ENCODE measurements around the gene ARHGEF28. TPM values are rescaled to one million over a fixed set of nuclear protein-coding genes. Genes with fewer than 3 reads are reported as not detected.

Gene ARHGEF28
- total RNA-seq, 1 experiment from 2014 or later: 0.57 TPM

GRCh38 chr5:73592551-73592950, 33.4 kb upstream of the ARHGEF28 start:
- Histone ChIP-seq H3K23me2 (ENCODE audit: insufficient read length, low read depth, low read length, poor library complexity, severe bottlenecking) (no peaks in the 10 kb centered on the region), H3K9me3 (ENCODE audit: control insufficient read depth, low read depth, low read length) (no peaks in the 10 kb centered on the region), H2BK20ac (ENCODE audit: low read depth, low read length, poor library complexity, severe bottlenecking) (no peak overlapping the region), H3K4ac (ENCODE audit: low read depth, low read length) (no peak overlapping the region), H3K18ac (ENCODE audit: insufficient read length, low read depth, low read length) (no peak overlapping the region), H2AFZ (ENCODE audit: low read length) (no peak overlapping the region), H3K4me1 (ENCODE audit: insufficient read depth, low read length) (no peaks in the 10 kb centered on the region), H3T11ph (ENCODE audit: low read length) (no peak overlapping the region), H2BK5ac (ENCODE audit: insufficient read length, low read length) (no peak overlapping the region), H3K9ac (ENCODE audit: extremely low read depth, insufficient read length, low read length) (no peak overlapping the region), H3K79me2 (ENCODE audit: insufficient read depth, low read length) (no peaks in the 10 kb centered on the region), H2AK5ac (ENCODE audit: insufficient read length, low read length) (no peak overlapping the region), H4K8ac (replicated peaks; ENCODE audit: insufficient read length, low read depth, low read length) (no peak overlapping the region), H3K27ac (ENCODE audit: insufficient read length, low read depth, low read length) (no peak overlapping the region), H3K23ac (ENCODE audit: insufficient read length, low read depth, low read length) (no peak overlapping the region), H4K5ac (ENCODE audit: insufficient read length, low read depth, low read length) (no peak overlapping the region), H4K91ac (ENCODE audit: insufficient read length, low read depth, low read length) (no peak overlapping the region), H3K56ac (ENCODE audit: insufficient read length, low read depth, low read length) (no peak overlapping the region), H3K27me3 (ENCODE audit: insufficient read depth, low read length) (no peaks in the 10 kb centered on the region), H4K20me1 (ENCODE audit: control insufficient read depth, insufficient read depth, insufficient read length) (no peaks in the 10 kb centered on the region), H3K4me2 (ENCODE audit: insufficient read depth, insufficient read length, low read length) (no peak overlapping the region), H2BK12ac (ENCODE audit: insufficient read length, low read depth, low read length) (no peak overlapping the region), H3K14ac (ENCODE audit: insufficient read depth, low read length) (no peak overlapping the region), H2BK15ac (ENCODE audit: low read depth, low read length) (no peak overlapping the region), H2BK120ac (ENCODE audit: low read depth, low read length, poor library complexity, severe bottlenecking) (no peak overlapping the region), H3K79me1 (ENCODE audit: insufficient read depth, low read depth, low read length, poor library complexity, severe bottlenecking) (no peaks in the 10 kb centered on the region)
- TF ChIP-seq, protein P1, sequence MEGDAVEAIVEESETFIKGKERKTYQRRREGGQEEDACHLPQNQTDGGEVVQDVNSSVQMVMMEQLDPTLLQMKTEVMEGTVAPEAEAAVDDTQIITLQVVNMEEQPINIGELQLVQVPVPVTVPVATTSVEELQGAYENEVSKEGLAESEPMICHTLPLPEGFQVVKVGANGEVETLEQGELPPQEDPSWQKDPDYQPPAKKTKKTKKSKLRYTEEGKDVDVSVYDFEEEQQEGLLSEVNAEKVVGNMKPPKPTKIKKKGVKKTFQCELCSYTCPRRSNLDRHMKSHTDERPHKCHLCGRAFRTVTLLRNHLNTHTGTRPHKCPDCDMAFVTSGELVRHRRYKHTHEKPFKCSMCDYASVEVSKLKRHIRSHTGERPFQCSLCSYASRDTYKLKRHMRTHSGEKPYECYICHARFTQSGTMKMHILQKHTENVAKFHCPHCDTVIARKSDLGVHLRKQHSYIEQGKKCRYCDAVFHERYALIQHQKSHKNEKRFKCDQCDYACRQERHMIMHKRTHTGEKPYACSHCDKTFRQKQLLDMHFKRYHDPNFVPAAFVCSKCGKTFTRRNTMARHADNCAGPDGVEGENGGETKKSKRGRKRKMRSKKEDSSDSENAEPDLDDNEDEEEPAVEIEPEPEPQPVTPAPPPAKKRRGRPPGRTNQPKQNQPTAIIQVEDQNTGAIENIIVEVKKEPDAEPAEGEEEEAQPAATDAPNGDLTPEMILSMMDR (conservative IDR thresholded peaks at IDR 0.05): no peak
- WGBS (ENCODE audit: extremely low coverage, insufficient read length, low lambda C conversion rate): no CpG with 5 or more reads among the region's 1 CpG
- no peak overlapping the region for H3K4me3 Mint-ChIP-seq
- no peak overlapping the region for H3K27ac Mint-ChIP-seq
- no peak for DNase-seq
- peaks cover 0 to 1% (median 0%) of the 10 kb centered on the region in 3 experiments; a peak in 1 of 7 replicates for H3K36me3 Mint-ChIP-seq (ENCODE audit: insufficient read depth in 1 of 3, low read depth in 3 of 3)
- H3K27me3 Mint-ChIP-seq (ENCODE audit: low read depth): no peaks in the 10 kb centered on the region
- no peaks in the 10 kb centered on the region for H3K4me1 Mint-ChIP-seq
- H3K9me3 Mint-ChIP-seq: no peaks in the 10 kb centered on the region
